Endothelial cell of umbilical vein (primary cell): Measurements from ENCODE around the gene SLC11A2. TPM values are rescaled to one million over a fixed set of nuclear protein-coding genes. Genes with fewer than 3 reads are reported as not detected.

Experiments used
- BruUV-seq: library from RNA; stranded (reverse); fragments of 400-500 nt; replicated peaks from 2 replicates; lab custom pipeline; 2021; lab: Mats Ljungman, UMichigan
- CTCF ChIA-PET: fragments of 300-600, 350-600 bp; sonication (Branson Sonifier 250); formaldehyde crosslinking; loops from one replicate; lab custom pipeline; 2021; ENCODE audit warnings: antibody characterized with exemption, inconsistent platforms; lab: Charles Lee
- POLR2A ChIA-PET: fragments of 300-600, 350-600 bp; sonication (Branson Sonifier 250); formaldehyde crosslinking; loops from one replicate; lab custom pipeline; 2021; ENCODE audit warnings: antibody characterized with exemption, inconsistent platforms; lab: Charles Lee
- DNase-seq: peaks from one replicate; pipeline ENCODE4 v3.0.0-alpha.2; 2011; ENCODE audit warnings: low read depth, low spot score
- FAIRE-seq: peaks from 2 replicates; lab custom pipeline; 2011; peaks lifted over from hg19 to GRCh38; lab: Jason Lieb, UNC
- H2AFZ ChIP-seq: 2 replicates; pipeline ENCODE4 v1.6.0; 2012; ENCODE audit warnings: low read depth, low read length, control low read depth, inconsistent platforms
- H3K27ac ChIP-seq: 2 replicates; pipeline ENCODE4 v1.5.1; 2011; ENCODE audit warnings: low read depth, mild to moderate bottlenecking, control low read depth, low read length, moderate library complexity; ENCODE audit not compliant: insufficient read depth
- H3K27me3 ChIP-seq, 2 experiments: 2 replicates each; pipeline versions ENCODE4 v1.6.0 to v1.6.1; 2011; ENCODE audit warnings: low read length in 2 of 2, mixed read lengths in 1 of 2; ENCODE audit not compliant: control insufficient read depth in 2 of 2, insufficient read depth in 2 of 2
- H3K36me3 ChIP-seq, 2 experiments: 2 replicates in 1 of 2; 3 replicates in 1 of 2; pipeline ENCODE4 v1.5.1; 2011; ENCODE audit warnings: low read length in 2 of 2, mild to moderate bottlenecking in 1 of 2, moderate library complexity in 1 of 2; ENCODE audit not compliant: control insufficient read depth in 2 of 2, insufficient read depth in 2 of 2; ENCODE audit errors: extremely low read depth in 1 of 2
- H3K4me1 ChIP-seq: 3 replicates; pipeline ENCODE4 v1.5.1; 2011; ENCODE audit warnings: mild to moderate bottlenecking, low read length; ENCODE audit not compliant: control insufficient read depth, insufficient read depth; ENCODE audit errors: extremely low read depth
- H3K4me2 ChIP-seq: 2 replicates; pipeline ENCODE4 v1.6.1; 2011; ENCODE audit warnings: low read length, control low read depth, mixed read lengths; ENCODE audit not compliant: insufficient read depth
- H3K4me3 ChIP-seq, 3 experiments: fragments of 200-600 bp in 1 of 3; sonication (generic), shearing (Covaris generic) in 1 of 3; replicated peaks in 1 of 3; 2 replicates each; pipeline ENCODE4 v1.5.1; 2011 to 2016; ENCODE audit warnings: control low read depth in 3 of 3, low read length in 3 of 3, mild to moderate bottlenecking in 2 of 3, inconsistent platforms in 1 of 3, low read depth in 1 of 3, moderate library complexity in 1 of 3; ENCODE audit not compliant: insufficient read depth in 1 of 3
- H3K79me2 ChIP-seq: 2 replicates; pipeline ENCODE4 v1.6.0; 2012; ENCODE audit warnings: low read length, inconsistent platforms; ENCODE audit not compliant: control insufficient read depth, insufficient read depth
- H3K9ac ChIP-seq: replicated peaks from 2 replicates; pipeline ENCODE3; 2011; ENCODE audit warnings: low read length, control low read depth; ENCODE audit not compliant: insufficient read depth; ENCODE audit errors: extremely low read depth
- H3K9me1 ChIP-seq: replicated peaks from 3 replicates; pipeline ENCODE4 v1.6.0; 2011; ENCODE audit warnings: mild to moderate bottlenecking, low read length; ENCODE audit not compliant: control insufficient read depth, insufficient read depth; ENCODE audit errors: extremely low read depth
- H3K9me3 ChIP-seq: replicated peaks from 2 replicates; pipeline ENCODE4 v1.5.1; 2012; ENCODE audit warnings: low read length, inconsistent platforms; ENCODE audit not compliant: control insufficient read depth, insufficient read depth
- H4K20me1 ChIP-seq: replicated peaks from 2 replicates; pipeline ENCODE3; 2011; ENCODE audit warnings: mild to moderate bottlenecking, low read length; ENCODE audit not compliant: control insufficient read depth, insufficient read depth; ENCODE audit errors: extremely low read depth
- CTCF ChIP-seq, 2 donors: IDR thresholded peaks; 1 replicate in 1 of 2; 2 replicates in 1 of 2; pipeline ENCODE4 v1.5.1; 2011; ENCODE audit warnings: low read length in 2 of 2, mild to moderate bottlenecking in 2 of 2, moderate library complexity in 2 of 2, control low read depth in 1 of 2, inconsistent platforms in 1 of 2, low read depth in 1 of 2; ENCODE audit not compliant: insufficient read depth in 1 of 2; ENCODE audit errors: extremely low read depth in 1 of 2
- EZH2 ChIP-seq: IDR thresholded peaks from 2 replicates; pipeline ENCODE4 v1.6.1; 2012; ENCODE audit warnings: borderline replicate concordance, low read depth, mild to moderate bottlenecking, moderate library complexity, low read length, inconsistent platforms; ENCODE audit not compliant: severe bottlenecking
- FOS ChIP-seq: IDR thresholded peaks from 2 replicates; pipeline ENCODE4 v1.6.1; 2011; ENCODE audit warnings: mild to moderate bottlenecking, low read length, moderate library complexity, borderline replicate concordance; ENCODE audit not compliant: insufficient read depth
- GATA2 ChIP-seq: IDR thresholded peaks from 2 replicates; pipeline ENCODE4 v1.7.0; 2011; ENCODE audit warnings: low read depth, mild to moderate bottlenecking, moderate library complexity, mixed read lengths, low read length; ENCODE audit not compliant: insufficient read length, insufficient read depth
- JUN ChIP-seq: IDR thresholded peaks from 2 replicates; pipeline ENCODE4 v1.6.1; 2011; ENCODE audit warnings: borderline replicate concordance, low read depth; ENCODE audit not compliant: insufficient read length, insufficient read depth
- MAX ChIP-seq: IDR thresholded peaks from 2 replicates; pipeline ENCODE4 v1.6.1; 2011; ENCODE audit not compliant: insufficient read depth, insufficient read length
- MYC ChIP-seq: IDR thresholded peaks from one replicate; pipeline ENCODE4 v1.6.1; 2011; ENCODE audit warnings: mild to moderate bottlenecking, low read depth, low read length
- POLR2A ChIP-seq: IDR thresholded peaks from 2 replicates; pipeline ENCODE4 v1.6.1; 2012; ENCODE audit warnings: low read depth, mild to moderate bottlenecking, control low read depth, low read length
- POLR2AphosphoS5 ChIP-seq: IDR thresholded peaks from 2 replicates; pipeline ENCODE4 v1.6.1; 2012; ENCODE audit warnings: low read depth, mild to moderate bottlenecking, control low read depth, low read length, moderate library complexity; ENCODE audit not compliant: insufficient read depth
- dilution Hi-C: fragments of 300-500 bp; cut with MboI; formaldehyde crosslinking; loops from one replicate; pipeline ENCODE4 v1.15.0; 2019; ENCODE audit warnings: low sequenced_read_pairs; ENCODE audit not compliant: extremely low pct_ligation_motif_present
- intact Hi-C: fragments of 100-400 bp; cut with micrococcal nuclease; formaldehyde crosslinking; loops from one replicate; pipeline ENCODE4 v1.10.0; 2022
- polyA plus RNA-seq, 4 experiments: library from polyadenylated mRNA; depleted of rRNA in 3 of 4; stranded (reverse) in 3 of 4; unstranded in 1 of 4; fragments of >200 nt; gene quantifications; 2 replicates each; pipeline versions ENCODE4 v1.2.1 to v1.2.3, GENCODE V29; 2011 to 2012; ENCODE audit warnings: missing spikeins in 1 of 4
- total RNA-seq: library from RNA; stranded (reverse); gene quantifications from 2 replicates; pipeline ENCODE4 v1.2.3, GENCODE V29; 2021

SLC11A2 gene
- total and polyA plus RNA-seq, 2 donors (not counting 3 experiments of a cell fraction or from before 2014, with no cell fraction given), result 47.5 to 56.4 TPM

GRCh38 chr12:50964432-50964831 is 61.8 kb downstream of the SLC11A2 start:
- Histone ChIP-seq H3K9me3 (no peaks in the 10 kb centered on the region), H3K4me2 (no peak overlapping the region), H3K9ac (no peak overlapping the region), H4K20me1 (no peaks in the 10 kb centered on the region), H3K4me3 (no peak overlapping the region), H3K36me3 (peaks cover 0 to 2% of the 10 kb centered on the region in 2 experiments), H3K9me1 (no peaks in the 10 kb centered on the region), H3K79me2 (no peaks in the 10 kb centered on the region), H3K4me1 (no peaks in the 10 kb centered on the region), H2AFZ (no peak overlapping the region), H3K27me3 (no peaks in the 10 kb centered on the region), H3K27ac (no peak overlapping the region)
- no peak for DNase-seq
- BruUV-seq, result no TSS peak
- POLR2A ChIA-PET, result no interaction called here
- no peak for TF ChIP-seq JUN
- no peak for TF ChIP-seq MAX
- no peak for TF ChIP-seq MYC
- no peak for TF ChIP-seq GATA2
- no peak for TF ChIP-seq FOS
- no peak for TF ChIP-seq EZH2
- TF ChIP-seq POLR2A, result no peak
- no peak for TF ChIP-seq CTCF (IDR thresholded peaks at IDR 0.05; ENCODE audit: extremely low read depth in 1 of 2, insufficient read depth in 1 of 2, low read depth in 1 of 2, low read length in 2 of 2)
- no peak for TF ChIP-seq POLR2AphosphoS5
- dilution Hi-C loops, result no loop called here
- CTCF ChIA-PET, result no interaction called here
- intact Hi-C loops, result no loop called here
- FAIRE-seq, result no peak
